ENCODE results near the gene FMOD.
"Not testable (repeated sequence)": the region's sequence is repeated elsewhere in the genome, so short reads cannot be mapped to it uniquely, and the experiment has no call there.

Gene FMOD

GRCh38 chr1:203326830-203327683 lies 23.9 kb downstream of the FMOD start:
- DNase-seq (ENCODE audit: low read depth in 2 of 2): peak; percentile 86 to 93

- DNase-seq (ENCODE audit: low read depth in 2 of 2): no peak
Observed at GRCh38 chr1:203325418-203326091, 25.4 kb downstream of the FMOD start.

GRCh38 chr1:203325026-203325417 lies 25.9 kb downstream of the FMOD start:
- DNase-seq (ENCODE audit: low read depth in 2 of 2): peak in 1 of 2 donors; percentile 44

GRCh38 chr1:203324105-203325025 lies 26.6 kb downstream of the FMOD start:
- DNase-seq (ENCODE audit: low read depth in 2 of 2): peak in 1 of 2 donors; percentile 26

- no peak for DNase-seq (ENCODE audit: low read depth in 2 of 2)
Observed at GRCh38 chr1:203323587-203323986, 27.3 kb downstream of the FMOD start.

GRCh38 chr1:203322500-203323179 lies 28.3 kb downstream of the FMOD start:
- no peak for DNase-seq (ENCODE audit: low read depth in 2 of 2)

- DNase-seq (ENCODE audit: low read depth in 2 of 2): no peak
Observed at GRCh38 chr1:203321273-203322052, 29.5 kb downstream of the FMOD start.

- DNase-seq (ENCODE audit: low read depth in 2 of 2): no peak
Observed at GRCh38 chr1:203320591-203321272, 30.2 kb downstream of the FMOD start.

GRCh38 chr1:203318229-203318517 lies 32.7 kb downstream of the FMOD start:
- no peak for DNase-seq (ENCODE audit: low read depth in 2 of 2)

GRCh38 chr1:203317429-203318228 lies 33.3 kb downstream of the FMOD start:
- DNase-seq (ENCODE audit: low read depth in 2 of 2): no peak

GRCh38 chr1:203316626-203317093 lies 34.3 kb downstream of the FMOD start:
- DNase-seq (ENCODE audit: low read depth in 2 of 2): no peak

- DNase-seq (ENCODE audit: low read depth in 2 of 2): not testable (repeated sequence)
Observed at GRCh38 chr1:203314025-203314759, 36.7 kb downstream of the FMOD start.

- DNase-seq (ENCODE audit: low read depth in 2 of 2): no peak
Observed at GRCh38 chr1:203311368-203312301, 39.3 kb downstream of the FMOD start.

- no peak for DNase-seq (ENCODE audit: low read depth in 2 of 2)
Observed at GRCh38 chr1:203308923-203309331, 42.0 kb downstream of the FMOD start.

GRCh38 chr1:203308328-203308922 lies 42.5 kb downstream of the FMOD start:
- DNase-seq (ENCODE audit: low read depth in 2 of 2): no peak

GRCh38 chr1:203307641-203308126 lies 43.2 kb downstream of the FMOD start:
- no peak for DNase-seq (ENCODE audit: low read depth in 2 of 2)

Measured in stimulated activated CD4-positive, alpha-beta T cell treated with anti-CD3 and anti-CD28 coated beads, Interleukin-4, amount 100 ng/mL, for 48 hours (primary cell).